ENCODE measurements around the gene AGBL4.

DNA sequence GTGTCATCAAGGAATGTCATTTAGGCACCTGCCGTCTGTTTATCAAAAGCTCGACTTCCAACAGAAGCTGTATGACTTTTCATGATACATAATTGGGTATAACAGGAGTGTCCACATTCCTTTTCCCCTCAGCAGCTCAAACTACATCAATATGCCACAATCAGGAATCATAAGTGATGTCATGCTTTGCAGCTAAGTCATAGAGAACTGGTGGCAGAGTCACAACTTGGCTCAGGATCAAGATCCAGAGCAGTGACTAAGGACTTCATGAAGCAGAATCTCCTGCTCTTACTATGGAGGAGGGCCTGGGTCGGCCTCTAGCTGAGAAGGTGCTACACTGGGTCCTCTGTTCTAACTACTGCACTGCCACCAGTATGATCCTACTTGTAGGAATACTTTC is 36.5 kb upstream of the AGBL4 start:
- no peak for TF ChIP-seq POLR2A (IDR thresholded peaks at IDR 0.05)
- TF ChIP-seq, protein P1, sequence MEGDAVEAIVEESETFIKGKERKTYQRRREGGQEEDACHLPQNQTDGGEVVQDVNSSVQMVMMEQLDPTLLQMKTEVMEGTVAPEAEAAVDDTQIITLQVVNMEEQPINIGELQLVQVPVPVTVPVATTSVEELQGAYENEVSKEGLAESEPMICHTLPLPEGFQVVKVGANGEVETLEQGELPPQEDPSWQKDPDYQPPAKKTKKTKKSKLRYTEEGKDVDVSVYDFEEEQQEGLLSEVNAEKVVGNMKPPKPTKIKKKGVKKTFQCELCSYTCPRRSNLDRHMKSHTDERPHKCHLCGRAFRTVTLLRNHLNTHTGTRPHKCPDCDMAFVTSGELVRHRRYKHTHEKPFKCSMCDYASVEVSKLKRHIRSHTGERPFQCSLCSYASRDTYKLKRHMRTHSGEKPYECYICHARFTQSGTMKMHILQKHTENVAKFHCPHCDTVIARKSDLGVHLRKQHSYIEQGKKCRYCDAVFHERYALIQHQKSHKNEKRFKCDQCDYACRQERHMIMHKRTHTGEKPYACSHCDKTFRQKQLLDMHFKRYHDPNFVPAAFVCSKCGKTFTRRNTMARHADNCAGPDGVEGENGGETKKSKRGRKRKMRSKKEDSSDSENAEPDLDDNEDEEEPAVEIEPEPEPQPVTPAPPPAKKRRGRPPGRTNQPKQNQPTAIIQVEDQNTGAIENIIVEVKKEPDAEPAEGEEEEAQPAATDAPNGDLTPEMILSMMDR (IDR thresholded peaks at IDR 0.05): no peak
